HPDE6-E6E7 (cell line): ENCODE measurements around the gene ITPR2.
"Not testable (repeated sequence)": the region's sequence is repeated elsewhere in the genome, so short reads cannot be mapped to it uniquely, and the experiment has no call there.

Experiments
- DNase-seq: peaks from one replicate; pipeline ENCODE4 v3.0.0; 2011; ENCODE audit warnings: missing footprints; ENCODE audit errors: extremely low spot score

Gene ITPR2

GRCh38 chr12:26832822-26833742, at the start of gene ITPR2:
Gene ITPR2, minus strand, starts transcription at chr12:26833194. Its CDS starts 413 bp downstream, at chr12:26832781.
- peak; percentile 90 for DNase-seq

GRCh38 chr12:26880625-26881024, 47.6 kb upstream of the ITPR2 start:
- no peak for DNase-seq

GRCh38 chr12:26878661-26879119, 45.7 kb upstream of the ITPR2 start:
- DNase-seq, result no peak

- DNase-seq, result no peak
Measured at GRCh38 chr12:26874501-26875296, 41.7 kb upstream of the ITPR2 start.

- DNase-seq, result no peak
Measured at GRCh38 chr12:26872625-26873024, 39.6 kb upstream of the ITPR2 start.

GRCh38 chr12:26871985-26872384, 39.0 kb upstream of the ITPR2 start:
- DNase-seq, result no peak

GRCh38 chr12:26870491-26871419, 37.8 kb upstream of the ITPR2 start:
- DNase-seq, result no peak

GRCh38 chr12:26869908-26870459, 37.0 kb upstream of the ITPR2 start:
- DNase-seq, result no peak

- DNase-seq, result no peak
Measured at GRCh38 chr12:26869104-26869494, 36.1 kb upstream of the ITPR2 start.

- DNase-seq, result no peak
Measured at GRCh38 chr12:26868447-26869103, 35.6 kb upstream of the ITPR2 start.

GRCh38 chr12:26867080-26867479, 34.1 kb upstream of the ITPR2 start:
- no peak for DNase-seq

GRCh38 chr12:26863515-26863914, 30.5 kb upstream of the ITPR2 start:
- no peak for DNase-seq

- DNase-seq, result not testable (repeated sequence)
Measured at GRCh38 chr12:26862787-26863186, 29.8 kb upstream of the ITPR2 start.

- no peak for DNase-seq
Measured at GRCh38 chr12:26861690-26862089, 28.7 kb upstream of the ITPR2 start.

- no peak for DNase-seq
Measured at GRCh38 chr12:26857465-26858176, 24.6 kb upstream of the ITPR2 start.

GRCh38 chr12:26855337-26855736, 22.3 kb upstream of the ITPR2 start:
- no peak for DNase-seq

GRCh38 chr12:26854031-26854390, 21.0 kb upstream of the ITPR2 start:
- no peak for DNase-seq

GRCh38 chr12:26853303-26854030, 20.5 kb upstream of the ITPR2 start:
- DNase-seq, result no peak

- no peak for DNase-seq
Measured at GRCh38 chr12:26851031-26851809, 18.2 kb upstream of the ITPR2 start.
